ENCODE measurements around the gene FMNL2. TPM values are rescaled to one million over a fixed set of nuclear protein-coding genes. Genes with fewer than 3 reads are reported as not detected.

Gene FMNL2
- total and polyA plus RNA-seq, 4 donors = 18.8 to 81.4 (median 38.4) TPM

GRCh38 chr2:152390837-152391236 is 55.9 kb downstream of the FMNL2 start:
- no peaks in the 10 kb centered on the region for H3K27me3 ChIP-seq (ENCODE audit: control insufficient read depth in 3 of 3, insufficient read depth in 3 of 3, low read length in 2 of 3)
- no peak overlapping the region for H3K4me3 ChIP-seq
- DNase-seq (no peak), ATAC-seq (ENCODE audit: insufficient read depth, low FRiP score) (no peak)
- no peak overlapping the region for H3K27ac ChIP-seq (ENCODE audit: low read depth in 1 of 2, low read length in 1 of 2)
- no peaks in the 10 kb centered on the region for H3K36me3 ChIP-seq (ENCODE audit: control insufficient read depth in 4 of 4, insufficient read depth in 4 of 4, low read length in 4 of 4)
- WGBS, 2 donors = 97 to 100% methylated on average over 2 of the region's 2 CpGs
- TF ChIP-seq CTCF (IDR thresholded peaks at IDR 0.05; ENCODE audit: control extremely low read depth, extremely low read depth) = no peak
- no peaks in the 10 kb centered on the region for H3K9me3 ChIP-seq (ENCODE audit: control insufficient read depth in 4 of 4, insufficient read depth in 3 of 4, low read length in 3 of 4)
- no peak overlapping the region for H3K9ac ChIP-seq (ENCODE audit: insufficient read depth in 1 of 2, low read length in 2 of 2)
- peaks cover 0 to 9% (median 2%) of the 10 kb centered on the region in 5 donors for H3K4me1 ChIP-seq (ENCODE audit: control insufficient read depth in 5 of 5, insufficient read depth in 5 of 5, low read length in 5 of 5)

- DNase-seq = no peak
- peaks cover 0 to 12% (median 5%) of the 10 kb centered on the region in 5 donors for H3K4me1 ChIP-seq (ENCODE audit: control insufficient read depth in 5 of 5, insufficient read depth in 5 of 5, low read length in 5 of 5)
- no peak for TF ChIP-seq CTCF (IDR thresholded peaks at IDR 0.05; ENCODE audit: control extremely low read depth, extremely low read depth)
- H3K27me3 ChIP-seq (ENCODE audit: control insufficient read depth in 3 of 3, insufficient read depth in 3 of 3, low read length in 2 of 3) = no peaks in the 10 kb centered on the region
- no peak for ATAC-seq (ENCODE audit: insufficient read depth, low FRiP score)
- H3K27ac ChIP-seq (ENCODE audit: low read depth in 1 of 2, low read length in 1 of 2) = no peak overlapping the region
- no peaks in the 10 kb centered on the region for H3K36me3 ChIP-seq (ENCODE audit: control insufficient read depth in 4 of 4, insufficient read depth in 4 of 4, low read length in 4 of 4)
- H3K4me3 ChIP-seq = no peak overlapping the region
- H3K9me3 ChIP-seq (ENCODE audit: control insufficient read depth in 4 of 4, insufficient read depth in 3 of 4, low read length in 3 of 4) = no peaks in the 10 kb centered on the region
- WGBS, 2 donors = 97 to 98% methylated on average over 2 of the region's 2 CpGs
- H3K9ac ChIP-seq (ENCODE audit: insufficient read depth in 1 of 2, low read length in 2 of 2) = no peak overlapping the region
Observed at GRCh38 chr2:152391318-152391717, 56.3 kb downstream of the FMNL2 start.

GRCh38 chr2:152393377-152393776 is 58.4 kb downstream of the FMNL2 start:
- Histone ChIP-seq H3K27me3 (ENCODE audit: control insufficient read depth in 3 of 3, insufficient read depth in 3 of 3, low read length in 2 of 3) (no peaks in the 10 kb centered on the region), H3K9ac (ENCODE audit: insufficient read depth in 1 of 2, low read length in 2 of 2) (no peak overlapping the region), H3K4me3 (no peak overlapping the region), H3K9me3 (ENCODE audit: control insufficient read depth in 4 of 4, insufficient read depth in 3 of 4, low read length in 3 of 4) (no peaks in the 10 kb centered on the region), H3K27ac (ENCODE audit: low read depth in 1 of 2, low read length in 1 of 2) (no peak overlapping the region), H3K4me1 (ENCODE audit: control insufficient read depth in 5 of 5, insufficient read depth in 5 of 5, low read length in 5 of 5) (peaks cover 2 to 7% (median 4%) of the 10 kb centered on the region in 5 donors), H3K36me3 (ENCODE audit: control insufficient read depth in 4 of 4, insufficient read depth in 4 of 4, low read length in 4 of 4) (no peaks in the 10 kb centered on the region)
- no peak for DNase-seq
- ATAC-seq (ENCODE audit: insufficient read depth, low FRiP score) = no peak
- 83 to 92% methylated on average over 1 of the region's 1 CpG for WGBS, 2 donors
- no peak for TF ChIP-seq CTCF (IDR thresholded peaks at IDR 0.05; ENCODE audit: control extremely low read depth, extremely low read depth)

- no peak overlapping the region for H3K9ac ChIP-seq (ENCODE audit: insufficient read depth in 1 of 2, low read length in 2 of 2)
- peaks cover 3 to 7% (median 4%) of the 10 kb centered on the region in 5 donors for H3K4me1 ChIP-seq (ENCODE audit: control insufficient read depth in 5 of 5, insufficient read depth in 5 of 5, low read length in 5 of 5)
- H3K9me3 ChIP-seq (ENCODE audit: control insufficient read depth in 4 of 4, insufficient read depth in 3 of 4, low read length in 3 of 4) = no peaks in the 10 kb centered on the region
- no peak overlapping the region for H3K4me3 ChIP-seq
- H3K36me3 ChIP-seq (ENCODE audit: control insufficient read depth in 4 of 4, insufficient read depth in 4 of 4, low read length in 4 of 4) = no peaks in the 10 kb centered on the region
- H3K27ac ChIP-seq (ENCODE audit: low read depth in 1 of 2, low read length in 1 of 2) = no peak overlapping the region
- DNase-seq (no peak), ATAC-seq (ENCODE audit: insufficient read depth, low FRiP score) (no peak)
- TF ChIP-seq CTCF (IDR thresholded peaks at IDR 0.05; ENCODE audit: control extremely low read depth, extremely low read depth) = no peak
- no peaks in the 10 kb centered on the region for H3K27me3 ChIP-seq (ENCODE audit: control insufficient read depth in 3 of 3, insufficient read depth in 3 of 3, low read length in 2 of 3)
Observed at GRCh38 chr2:152394326-152394725, 59.4 kb downstream of the FMNL2 start.
